NCI-H82 treated with DMSO at 0.1 percent for 48 hours (cell line): Measurements from ENCODE around the gene ZC3H13.

Experiments used
- DNase-seq: peaks from one replicate; lab custom pipeline; 2025; ENCODE audit not compliant: unreplicated experiment; lab: John Stamatoyannopoulos, UW

Gene ZC3H13, protein sequence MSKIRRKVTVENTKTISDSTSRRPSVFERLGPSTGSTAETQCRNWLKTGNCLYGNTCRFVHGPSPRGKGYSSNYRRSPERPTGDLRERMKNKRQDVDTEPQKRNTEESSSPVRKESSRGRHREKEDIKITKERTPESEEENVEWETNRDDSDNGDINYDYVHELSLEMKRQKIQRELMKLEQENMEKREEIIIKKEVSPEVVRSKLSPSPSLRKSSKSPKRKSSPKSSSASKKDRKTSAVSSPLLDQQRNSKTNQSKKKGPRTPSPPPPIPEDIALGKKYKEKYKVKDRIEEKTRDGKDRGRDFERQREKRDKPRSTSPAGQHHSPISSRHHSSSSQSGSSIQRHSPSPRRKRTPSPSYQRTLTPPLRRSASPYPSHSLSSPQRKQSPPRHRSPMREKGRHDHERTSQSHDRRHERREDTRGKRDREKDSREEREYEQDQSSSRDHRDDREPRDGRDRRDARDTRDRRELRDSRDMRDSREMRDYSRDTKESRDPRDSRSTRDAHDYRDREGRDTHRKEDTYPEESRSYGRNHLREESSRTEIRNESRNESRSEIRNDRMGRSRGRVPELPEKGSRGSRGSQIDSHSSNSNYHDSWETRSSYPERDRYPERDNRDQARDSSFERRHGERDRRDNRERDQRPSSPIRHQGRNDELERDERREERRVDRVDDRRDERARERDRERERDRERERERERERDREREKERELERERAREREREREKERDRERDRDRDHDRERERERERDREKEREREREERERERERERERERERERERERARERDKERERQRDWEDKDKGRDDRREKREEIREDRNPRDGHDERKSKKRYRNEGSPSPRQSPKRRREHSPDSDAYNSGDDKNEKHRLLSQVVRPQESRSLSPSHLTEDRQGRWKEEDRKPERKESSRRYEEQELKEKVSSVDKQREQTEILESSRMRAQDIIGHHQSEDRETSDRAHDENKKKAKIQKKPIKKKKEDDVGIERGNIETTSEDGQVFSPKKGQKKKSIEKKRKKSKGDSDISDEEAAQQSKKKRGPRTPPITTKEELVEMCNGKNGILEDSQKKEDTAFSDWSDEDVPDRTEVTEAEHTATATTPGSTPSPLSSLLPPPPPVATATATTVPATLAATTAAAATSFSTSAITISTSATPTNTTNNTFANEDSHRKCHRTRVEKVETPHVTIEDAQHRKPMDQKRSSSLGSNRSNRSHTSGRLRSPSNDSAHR (N-terminal part only)

DNA sequence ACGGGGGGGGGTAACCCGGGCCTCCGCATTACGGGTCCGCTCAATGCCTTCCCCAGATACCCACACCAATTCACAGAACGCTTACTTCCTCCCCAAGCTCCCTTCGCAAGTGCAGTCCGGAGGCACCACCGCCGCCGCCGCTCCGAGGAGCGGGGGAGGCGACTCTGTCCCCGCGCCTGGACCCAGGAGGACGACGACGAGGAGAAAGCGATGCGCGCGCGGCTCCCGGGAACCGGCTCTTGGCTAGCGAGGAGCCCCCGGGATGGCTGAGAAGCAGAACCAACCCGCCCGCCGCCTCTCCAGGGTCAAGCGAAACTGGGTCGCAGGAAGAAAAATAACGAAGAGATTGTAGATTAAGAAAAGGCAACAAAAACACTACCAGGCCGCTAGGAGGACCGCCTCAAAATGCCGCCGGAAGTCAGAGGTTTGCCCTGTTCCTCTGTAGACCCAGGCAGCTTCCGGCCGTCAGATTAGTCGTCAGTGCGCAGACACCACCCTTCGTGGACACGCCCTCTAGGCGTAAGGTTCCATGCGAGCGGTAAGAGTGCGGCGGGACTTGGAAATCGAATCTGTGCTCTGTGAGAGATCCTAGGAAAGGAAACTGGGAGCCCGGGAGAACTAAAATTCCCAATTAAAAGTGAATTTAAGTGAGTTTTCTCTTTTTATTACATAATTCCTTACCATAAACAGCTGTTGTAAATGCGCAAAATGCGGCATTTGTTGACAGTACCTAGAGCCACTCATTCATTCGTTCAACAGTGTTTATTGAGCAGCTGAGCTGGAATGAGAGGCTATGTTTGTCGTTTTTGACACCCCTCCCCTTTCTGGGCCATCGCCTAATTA lies at the start of gene ZC3H13:
TSS of gene ZC3H13 (minus strand) at position 428 of the 843 bp plus-strand sequence. CDS start 7,239 bp downstream, outside the sequence.
- peak; percentile 89 for DNase-seq

DNA sequence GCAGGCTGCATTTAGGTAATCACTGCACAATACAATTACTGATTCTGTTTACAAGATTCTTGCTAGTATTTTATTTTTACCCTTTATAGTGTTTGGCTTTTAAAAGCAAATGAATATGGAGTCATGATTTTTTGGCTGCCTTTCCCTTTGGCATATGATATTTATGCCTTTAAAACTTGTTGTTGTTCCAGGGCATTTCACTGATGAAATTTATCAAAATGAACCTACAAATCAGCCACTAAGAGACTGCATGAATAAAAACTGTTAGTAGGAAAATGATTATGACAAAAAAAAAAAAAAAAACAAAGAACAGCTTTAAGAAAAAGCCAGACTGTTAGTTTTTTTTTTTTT lies 49.7 kb upstream of the ZC3H13 start:
- no peak for DNase-seq

DNA sequence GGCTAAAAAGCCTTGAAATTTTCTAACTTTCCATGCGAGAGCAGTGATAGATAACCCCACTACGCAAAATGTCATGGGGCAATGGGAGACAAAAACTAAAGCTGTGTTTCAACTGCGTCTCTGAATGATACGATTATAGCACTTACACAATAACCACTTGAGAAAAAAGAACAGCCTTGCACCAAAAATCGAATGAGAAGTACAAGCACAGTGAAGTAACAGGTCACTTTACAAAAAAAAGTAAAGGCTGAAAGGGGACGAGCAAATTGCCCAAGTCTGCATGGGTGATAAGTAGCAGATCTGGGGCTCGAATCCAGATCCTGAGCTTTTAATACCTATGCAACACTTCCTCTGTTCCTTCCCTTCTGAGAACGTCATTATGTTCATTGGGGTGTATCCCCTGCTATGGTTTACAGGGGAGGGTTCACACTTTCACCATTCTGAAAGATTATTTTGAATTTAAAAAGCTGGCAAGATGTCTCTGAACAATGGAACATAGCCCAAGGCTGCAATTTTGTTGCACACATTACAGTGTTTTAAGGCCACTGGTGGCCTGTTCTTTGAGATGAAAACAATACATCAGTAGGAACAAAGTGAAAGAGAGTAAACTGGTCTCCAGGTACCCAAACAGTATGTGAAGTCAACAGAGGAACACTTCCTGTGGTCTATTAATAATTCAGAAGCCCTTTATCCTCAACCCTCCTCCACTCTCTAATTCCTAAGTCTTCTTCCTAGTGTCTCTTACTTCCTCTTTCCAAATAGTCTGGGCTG lies 49.1 kb upstream of the ZC3H13 start:
- DNase-seq: no peak

DNA sequence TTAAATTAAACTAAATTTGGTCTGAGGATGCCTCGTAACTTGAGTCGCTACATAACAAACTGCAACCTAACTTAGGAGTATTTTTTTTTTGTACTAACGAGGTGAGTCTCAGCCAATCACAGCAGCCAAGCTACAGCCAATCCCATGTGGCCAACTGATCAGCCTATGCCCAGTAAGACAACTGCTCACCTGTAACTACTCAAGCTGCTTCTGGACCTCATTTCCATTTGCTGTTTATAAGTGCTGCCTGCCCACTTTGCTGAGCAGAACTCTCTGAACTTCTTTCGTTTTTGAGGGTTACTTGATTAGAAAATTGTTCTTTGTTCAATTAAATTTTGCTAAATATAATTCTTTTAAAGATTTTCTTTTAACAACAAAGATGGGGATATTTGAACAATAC lies 48.5 kb upstream of the ZC3H13 start:
- no peak for DNase-seq

DNA sequence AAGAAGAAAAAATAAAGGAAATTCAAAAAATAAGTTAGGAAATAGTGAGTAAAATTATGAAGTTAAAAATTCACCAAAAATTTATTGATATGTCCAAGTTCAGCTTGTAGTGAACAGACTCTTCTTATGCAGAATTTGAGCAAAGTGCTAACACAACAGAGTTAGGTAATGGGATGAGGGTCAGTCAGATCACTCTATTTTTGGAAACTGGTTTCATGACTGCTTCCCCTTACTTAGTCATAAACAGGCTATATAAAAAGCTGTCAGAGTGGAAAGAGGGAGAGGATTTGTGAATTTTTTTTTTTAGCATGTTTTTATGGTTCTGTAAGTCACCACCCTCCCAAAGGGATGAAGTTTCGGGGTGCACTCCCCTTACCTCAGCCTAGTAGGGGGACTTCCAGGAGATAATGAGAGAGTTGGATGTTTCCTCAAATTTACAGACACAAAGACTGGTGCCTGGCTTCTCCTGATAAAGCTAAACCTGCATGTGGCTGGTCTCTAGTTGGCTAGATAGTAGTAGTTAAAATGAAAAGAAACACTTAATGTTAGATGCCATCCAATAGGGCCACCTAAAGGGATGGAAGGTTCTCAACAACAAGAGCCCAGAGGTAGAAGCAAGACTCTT lies 47.8 kb upstream of the ZC3H13 start:
- no peak for DNase-seq

DNA sequence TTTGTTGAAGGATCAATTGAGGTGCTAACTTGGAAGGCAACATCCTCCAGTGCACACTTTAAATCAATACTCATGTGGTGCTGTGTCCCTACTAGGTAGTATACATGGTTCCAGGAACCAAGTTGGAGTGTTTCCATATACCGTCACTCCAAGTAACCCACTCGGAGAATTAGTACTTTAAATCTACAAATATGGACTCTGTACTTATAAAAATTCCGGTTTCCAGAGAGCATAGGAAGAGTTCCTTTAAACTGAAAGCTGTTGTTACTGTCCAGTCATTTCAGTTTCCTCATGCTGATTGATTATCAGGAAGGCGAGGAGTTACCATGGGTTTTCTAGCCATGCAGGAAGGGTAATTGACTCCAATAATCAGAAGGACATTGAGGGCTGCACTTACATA lies 45.1 kb upstream of the ZC3H13 start:
- DNase-seq: no peak

DNA sequence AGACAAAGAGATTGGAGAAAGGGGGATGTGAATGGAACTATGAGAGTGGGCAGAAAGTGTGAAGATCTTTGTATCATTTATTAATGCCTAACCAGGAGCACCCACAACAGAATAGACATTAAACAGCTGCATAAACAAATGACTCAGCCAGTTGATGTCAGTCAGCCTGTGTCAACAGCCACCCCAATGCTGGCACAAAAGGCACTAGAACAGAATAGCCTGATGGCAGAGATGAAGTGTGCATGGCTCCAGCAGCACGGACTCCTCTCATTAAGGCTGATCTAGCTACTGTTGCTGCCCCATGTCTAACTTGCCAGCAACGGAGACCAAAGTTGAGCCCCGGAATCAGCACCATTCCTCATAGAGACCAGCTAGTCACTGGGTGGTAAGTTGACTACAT lies 44.5 kb upstream of the ZC3H13 start:
- DNase-seq: no peak

DNA sequence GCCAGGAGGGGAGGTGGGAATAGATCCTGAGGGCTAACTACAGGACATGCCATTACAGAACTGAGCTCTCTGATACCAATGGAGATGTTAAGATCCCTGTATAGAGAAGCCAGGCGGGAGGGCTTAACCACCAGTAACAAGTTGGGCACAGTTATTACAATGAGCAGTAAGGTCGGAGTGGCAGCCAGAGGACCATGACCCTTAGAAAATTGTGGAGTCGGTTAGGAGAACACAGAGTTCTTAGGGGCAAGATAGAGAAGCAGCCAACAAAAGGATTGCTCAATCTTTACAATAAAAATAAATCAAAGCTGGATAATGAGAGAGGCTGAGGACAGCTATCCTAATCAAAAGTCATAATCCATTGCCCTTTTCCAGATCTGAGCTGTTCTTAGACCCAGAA lies 41.9 kb upstream of the ZC3H13 start:
- no peak for DNase-seq

DNA sequence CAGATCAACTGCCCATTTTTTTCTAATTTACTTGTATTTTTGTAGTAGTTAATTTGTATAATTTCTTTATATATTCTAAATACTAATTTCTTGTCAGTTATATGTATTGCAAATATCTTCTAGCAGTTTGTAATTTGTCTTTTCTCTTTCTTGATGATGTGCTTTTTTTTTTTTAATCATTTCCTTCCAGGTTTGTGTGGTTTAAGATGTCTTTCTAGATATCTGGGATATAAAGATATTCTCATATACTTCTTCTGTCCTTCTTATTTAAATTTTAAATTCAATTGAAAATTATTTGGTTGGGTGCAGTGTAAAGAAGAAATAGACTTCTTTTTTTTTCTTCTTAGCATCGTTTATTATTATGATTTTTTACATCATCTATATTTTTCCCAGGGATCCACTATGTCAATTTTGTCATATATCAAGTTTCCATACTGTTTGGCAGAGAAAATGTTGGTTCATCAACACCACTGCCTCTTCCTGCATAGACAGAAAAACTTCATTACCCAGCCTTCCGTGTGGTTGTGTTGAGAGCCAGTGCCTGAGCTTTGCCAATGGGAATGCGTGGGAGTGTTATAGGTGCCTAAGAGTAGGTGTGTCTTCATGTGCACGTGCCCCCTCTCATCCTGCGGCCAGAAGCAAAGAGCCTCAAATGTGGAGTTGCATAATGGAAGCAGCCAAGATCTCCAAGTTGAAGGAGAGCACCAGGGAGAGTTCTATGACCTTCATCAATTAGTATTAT lies 36.4 kb upstream of the ZC3H13 start:
- no peak for DNase-seq

DNA sequence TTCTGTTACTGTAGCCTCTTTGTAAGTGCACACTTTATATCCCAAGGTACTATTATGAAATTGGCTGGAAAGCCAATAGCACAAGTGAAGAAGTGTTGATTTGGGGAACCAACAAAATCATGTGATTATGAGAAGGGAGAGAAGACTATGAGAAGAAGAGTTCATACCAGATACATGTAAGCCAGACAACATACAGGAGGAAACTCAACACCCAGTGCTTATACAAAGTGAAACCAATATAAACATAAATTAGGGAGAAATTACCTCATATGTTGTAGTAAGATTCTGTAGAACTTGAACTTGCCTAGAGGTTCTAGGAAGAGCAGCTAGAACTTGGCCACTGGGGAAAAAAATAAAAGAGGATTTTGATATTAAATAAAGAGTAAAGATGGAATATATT lies 34.9 kb upstream of the ZC3H13 start:
- DNase-seq: no peak

DNA sequence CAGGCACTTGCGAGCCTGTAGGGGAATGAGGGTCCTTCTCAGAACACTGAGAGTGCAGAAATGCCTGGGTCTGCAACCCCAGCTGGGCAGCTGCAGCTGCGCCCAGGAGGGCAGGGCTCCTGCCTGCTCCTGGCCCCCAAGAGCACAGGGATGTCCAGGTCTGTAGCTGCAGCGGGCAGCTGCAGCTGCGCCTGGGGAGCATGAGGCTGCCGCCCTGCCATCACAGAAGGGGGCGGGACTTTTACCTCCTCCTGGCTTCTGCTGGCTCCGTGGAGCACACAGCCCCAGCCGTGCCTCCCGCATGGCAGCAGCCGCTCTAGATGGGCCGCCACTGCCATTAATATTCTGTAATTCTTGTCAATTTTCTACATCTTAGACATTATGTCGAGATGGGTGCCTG lies 34.4 kb upstream of the ZC3H13 start:
- DNase-seq: no peak

DNA sequence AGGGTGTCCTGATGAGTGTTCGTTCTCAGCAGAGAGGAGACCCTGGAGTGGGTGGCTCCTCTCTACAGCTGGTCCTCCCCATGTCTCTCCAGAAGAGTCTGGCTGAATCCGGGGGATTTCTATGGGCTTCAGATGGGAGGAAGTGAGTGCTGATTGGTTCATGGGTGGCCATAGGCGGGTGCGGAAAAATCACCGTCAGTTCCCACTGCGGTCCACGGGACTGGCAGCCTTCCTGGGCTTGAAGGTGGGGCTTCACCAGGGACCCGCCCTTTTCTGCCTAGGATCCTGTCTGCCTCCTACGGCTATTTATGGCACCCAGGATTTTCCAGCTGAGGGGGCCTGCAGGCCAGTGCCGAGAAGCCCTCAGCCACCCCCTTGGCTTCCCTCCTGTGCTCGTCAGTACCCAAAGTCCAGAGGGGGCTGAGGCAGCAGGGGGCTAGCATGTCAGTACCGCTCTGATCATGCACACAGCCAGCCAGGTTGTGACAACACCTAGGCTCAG lies 33.9 kb upstream of the ZC3H13 start:
- DNase-seq: no peak

DNA sequence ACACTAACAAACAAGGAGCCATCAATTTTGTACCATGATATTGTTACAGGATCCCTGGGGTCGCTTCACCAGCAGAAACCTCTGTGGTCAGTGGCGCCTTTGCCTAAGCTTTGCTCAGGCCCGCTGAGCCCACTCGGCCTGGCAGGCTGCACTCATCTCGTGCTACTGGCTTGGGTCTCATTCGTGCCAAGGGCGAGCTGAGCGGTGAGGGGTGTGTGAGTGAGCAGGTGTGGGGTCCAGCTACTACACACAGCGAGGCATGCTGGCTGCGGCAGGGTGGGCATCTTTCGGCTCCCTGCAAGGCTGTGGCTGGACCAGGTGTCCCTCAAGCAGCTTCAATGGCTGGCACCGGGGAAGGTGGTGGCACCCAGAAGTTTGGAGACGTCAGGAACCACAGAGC lies 33.2 kb upstream of the ZC3H13 start:
- no peak for DNase-seq

DNA sequence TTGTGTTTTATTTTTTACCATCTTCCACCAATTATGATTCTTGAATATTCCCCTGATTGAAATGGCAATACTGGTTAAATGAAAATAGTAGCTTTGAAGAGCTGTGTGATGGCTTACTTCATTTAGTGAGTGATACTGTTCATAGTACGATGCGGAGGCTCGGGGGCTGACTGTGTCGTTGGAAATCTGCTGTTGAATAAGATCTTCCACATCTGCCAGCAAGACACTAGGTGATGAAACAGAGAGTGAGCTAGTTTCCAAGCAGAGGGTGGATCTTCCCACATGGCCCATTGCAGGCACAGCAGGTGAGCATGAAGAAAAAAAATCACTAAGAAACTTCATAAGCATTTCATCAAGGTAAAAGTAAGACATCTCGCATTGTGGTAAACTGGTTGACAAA lies 29.8 kb upstream of the ZC3H13 start:
- DNase-seq: no peak

DNA sequence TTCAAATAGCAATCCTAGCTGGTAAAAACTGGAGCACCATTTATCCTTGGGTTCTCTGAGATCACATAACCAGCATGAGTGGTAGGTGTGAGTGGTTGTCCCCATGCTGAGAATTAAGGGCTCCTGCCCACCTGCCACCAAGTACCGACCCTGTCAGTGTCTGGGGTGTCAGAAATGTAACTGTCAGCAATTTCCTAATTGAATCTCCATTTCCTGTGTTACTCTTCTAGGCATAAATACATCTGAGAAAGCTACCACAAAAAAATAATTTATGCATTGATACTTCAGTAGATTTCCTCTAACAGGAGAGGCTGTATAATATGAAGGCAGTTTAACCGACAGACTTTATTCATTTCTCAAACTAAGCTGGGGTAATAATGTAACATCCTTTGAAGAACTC lies 27.2 kb upstream of the ZC3H13 start:
- no peak for DNase-seq

DNA sequence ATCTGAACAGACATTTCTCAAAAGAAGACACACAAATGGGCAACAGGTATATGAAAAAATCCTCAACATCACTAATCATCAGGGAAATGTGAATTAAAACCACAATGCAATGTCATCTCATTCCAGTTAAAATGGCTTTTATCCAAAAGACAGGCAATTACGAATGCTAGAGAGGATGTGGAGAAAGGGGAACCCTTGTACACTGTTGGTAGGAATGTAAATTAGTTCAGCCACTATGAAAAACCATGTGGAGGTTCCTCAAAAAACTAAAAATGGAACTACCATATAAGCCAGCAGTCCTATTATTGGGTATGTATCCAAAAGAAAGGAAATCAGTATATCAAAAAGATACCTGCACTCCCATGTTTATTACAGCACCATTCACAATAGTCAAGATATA lies 24.7 kb upstream of the ZC3H13 start:
- DNase-seq: no peak

DNA sequence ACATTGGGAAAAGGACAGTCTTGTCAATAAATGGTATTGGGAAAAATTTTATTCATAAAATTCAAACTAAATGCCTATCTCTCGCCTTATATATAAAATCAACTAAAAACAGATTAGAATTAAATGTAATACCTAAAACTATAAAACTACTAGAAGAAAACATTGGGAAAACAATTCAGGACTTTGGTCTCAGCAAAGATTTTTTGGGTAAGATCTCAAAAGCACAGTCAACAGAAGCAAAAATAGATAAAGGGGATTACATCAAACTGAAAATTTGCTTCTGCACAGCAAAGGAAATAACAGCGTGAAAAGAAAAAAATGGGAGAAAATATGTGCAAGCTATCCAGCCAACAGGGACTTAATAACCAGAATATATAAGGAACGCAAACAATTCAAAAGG lies 24.3 kb upstream of the ZC3H13 start:
- DNase-seq: no peak

DNA sequence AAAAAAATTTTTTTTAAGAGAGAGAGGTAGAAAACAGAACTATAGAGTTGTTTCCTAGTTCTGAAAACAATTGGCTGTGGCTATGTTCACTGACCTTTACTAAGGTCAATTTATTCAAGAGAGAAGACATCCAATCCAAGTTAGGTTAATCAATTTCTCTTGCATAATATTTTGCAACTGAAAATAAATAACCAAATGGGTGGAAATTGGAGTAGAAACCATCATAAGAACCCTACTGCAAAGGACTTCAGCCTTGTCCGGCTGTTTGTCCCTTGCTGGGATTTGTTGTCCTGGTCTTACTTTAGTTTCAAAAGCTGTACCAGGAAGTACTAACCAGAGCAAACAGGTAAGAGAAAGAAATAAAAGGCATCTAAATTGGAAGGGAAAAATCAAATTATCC lies 23.3 kb upstream of the ZC3H13 start:
- no peak for DNase-seq
